Skin epidermis (tissue), 12 donors: Measurements from ENCODE around the gene TOMM5.

Source experiments
- H3K27ac ChIP-seq, 21 experiments: fragments of 200-600 bp; sonication (generic) in 11 of 21; one replicate each; pipeline ENCODE4 v1.5.0; 2020; ENCODE audit warnings: mild to moderate bottlenecking in 3 of 21, inconsistent platforms in 2 of 21, moderate library complexity in 2 of 21
- H3K4me3 ChIP-seq, 7 experiments: fragments of 200-600 bp; sonication (generic) in 2 of 7; one replicate each; pipeline ENCODE4 v1.5.0; 2020; ENCODE audit warnings: inconsistent platforms in 2 of 7, mild to moderate bottlenecking in 2 of 7, moderate library complexity in 1 of 7

The TOMM5 gene

GRCh38 chr9:37592108-37592951 is at the start of gene TOMM5:
Gene TOMM5 (minus strand): TSS chr9:37592597. CDS start chr9:37592532, 65 bp downstream.
- peak within 1 kb of the TSS; percentile 57 to 89 (median 83) for H3K27ac ChIP-seq
- H3K4me3 ChIP-seq, result peak within 1 kb of the TSS; percentile 73 to 93 (median 88)

DNA sequence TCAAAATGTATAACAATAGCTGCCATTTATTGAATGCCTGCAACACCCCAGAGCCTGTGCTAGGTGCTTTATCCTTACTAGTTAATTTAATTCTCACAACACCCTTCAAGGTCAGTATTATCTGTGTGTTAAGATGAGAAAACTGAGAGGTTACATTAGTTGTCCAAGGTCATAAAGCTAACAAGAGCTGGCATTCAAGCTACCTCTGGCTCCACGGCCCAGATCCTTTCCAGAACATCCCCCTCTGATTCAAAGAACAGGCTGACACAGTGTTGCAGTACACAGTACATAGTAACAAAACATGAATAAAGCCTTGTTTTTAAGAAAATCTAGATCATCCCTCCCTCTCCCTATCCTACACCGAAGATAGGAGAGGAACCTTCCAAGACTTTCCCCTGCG is 48.9 kb upstream of the TOMM5 start:
- H3K27ac ChIP-seq, result no peak overlapping the region
- no peak overlapping the region for H3K4me3 ChIP-seq

- no peak overlapping the region for H3K4me3 ChIP-seq
- H3K27ac ChIP-seq, result no peak overlapping the region
Observed at GRCh38 chr9:37640246-37640645, 47.8 kb upstream of the TOMM5 start.

DNA sequence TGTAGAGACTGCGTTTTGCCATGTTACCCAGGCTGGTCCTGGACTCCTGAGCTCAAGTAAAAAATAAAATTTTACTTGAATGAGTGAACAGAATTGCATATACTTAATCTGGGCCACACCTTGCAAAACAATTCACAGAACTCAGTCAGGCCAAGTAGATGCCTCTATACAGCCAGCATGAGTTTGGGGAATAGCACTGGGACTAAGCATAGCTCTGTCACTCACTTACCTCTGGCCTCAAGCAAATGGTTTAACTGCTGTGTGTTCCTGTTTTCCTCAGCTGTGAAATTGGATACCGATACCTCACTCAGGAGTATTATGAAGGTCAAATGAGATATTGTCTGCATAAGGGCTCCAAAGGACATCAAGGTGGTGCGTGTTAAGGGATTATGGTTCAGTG is 47.4 kb upstream of the TOMM5 start:
- Histone ChIP-seq H3K27ac (no peak overlapping the region), H3K4me3 (no peak overlapping the region)

- Histone ChIP-seq H3K4me3 (no peak overlapping the region), H3K27ac (no peak overlapping the region)
Observed at GRCh38 chr9:37639109-37639762, 46.8 kb upstream of the TOMM5 start.

DNA sequence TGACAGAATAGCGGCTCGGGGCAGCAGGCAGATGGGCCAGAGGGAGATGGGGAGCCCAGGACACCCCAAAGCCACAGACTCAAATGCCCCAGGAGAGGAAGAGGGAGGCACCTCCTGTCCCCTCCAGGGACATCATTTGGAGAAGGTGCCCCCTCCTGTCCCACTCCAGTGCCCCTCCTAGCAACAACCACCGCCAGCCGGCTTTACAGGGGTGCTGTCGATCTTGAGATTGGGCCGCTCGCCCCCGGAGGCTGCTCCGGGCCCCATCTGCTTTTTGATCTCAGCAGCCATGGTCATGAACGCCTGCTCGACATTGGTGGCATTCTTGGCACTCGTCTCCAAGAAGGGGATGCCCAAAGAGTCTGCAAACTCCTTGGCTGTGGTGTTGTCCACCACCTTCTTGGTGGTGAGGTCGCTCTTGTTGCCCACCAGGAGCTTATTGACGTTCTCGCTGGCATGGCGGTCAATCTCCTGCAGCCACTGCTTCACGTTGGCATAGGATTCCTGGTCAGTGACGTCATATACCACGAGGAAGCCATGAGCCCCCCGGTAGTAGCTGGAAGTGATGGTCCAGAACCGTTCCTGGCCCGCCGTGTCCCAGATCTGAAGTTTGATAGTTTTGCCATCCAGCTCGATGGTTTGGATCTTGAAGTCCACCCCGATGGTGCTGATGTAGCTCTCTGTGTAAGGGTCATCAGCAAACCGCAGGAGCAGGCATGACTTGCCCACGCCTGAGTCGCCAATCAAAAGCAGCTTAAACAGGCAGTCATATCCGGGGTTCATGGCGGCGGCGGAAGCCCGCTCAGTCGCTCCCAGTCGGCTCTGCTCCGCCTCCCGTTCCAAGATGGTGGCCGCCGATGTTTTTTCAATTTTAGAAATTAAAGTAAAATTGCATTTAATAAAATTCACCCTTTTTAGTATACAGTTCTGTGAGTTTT is 44.4 kb upstream of the TOMM5 start:
- Histone ChIP-seq H3K27ac (no peak overlapping the region), H3K4me3 (no peak overlapping the region)

DNA sequence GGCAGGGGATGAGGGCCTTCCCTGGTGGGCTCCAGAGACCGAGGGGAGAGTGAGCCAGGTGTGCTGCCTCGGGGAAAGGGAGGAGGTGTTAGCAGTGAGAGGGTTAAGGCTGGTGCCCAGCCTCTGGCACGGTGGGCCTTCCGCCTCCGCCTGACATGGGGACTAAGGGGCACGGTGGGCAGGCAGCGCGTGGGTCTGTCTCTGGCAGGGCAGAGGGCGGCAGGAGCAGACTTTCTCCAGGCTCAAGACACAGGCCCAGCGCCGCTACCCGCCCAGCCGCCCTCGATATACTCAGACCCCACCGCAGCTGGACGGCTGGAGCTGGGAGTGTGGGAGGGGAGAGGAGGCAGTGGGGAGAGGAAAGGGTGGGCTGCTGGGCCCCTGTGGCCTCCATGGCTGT is 43.4 kb upstream of the TOMM5 start:
- H3K27ac ChIP-seq, result no peak overlapping the region
- no peak overlapping the region for H3K4me3 ChIP-seq

- Histone ChIP-seq H3K27ac (no peak overlapping the region), H3K4me3 (no peak overlapping the region)
Observed at GRCh38 chr9:37632479-37632878, 40.1 kb upstream of the TOMM5 start.

GRCh38 chr9:37626708-37627292 is 34.4 kb upstream of the TOMM5 start:
- no peak overlapping the region for H3K27ac ChIP-seq
- H3K4me3 ChIP-seq, result no peak overlapping the region

GRCh38 chr9:37625758-37626147 is 33.4 kb upstream of the TOMM5 start:
- no peak overlapping the region for H3K27ac ChIP-seq
- H3K4me3 ChIP-seq, result no peak overlapping the region

DNA sequence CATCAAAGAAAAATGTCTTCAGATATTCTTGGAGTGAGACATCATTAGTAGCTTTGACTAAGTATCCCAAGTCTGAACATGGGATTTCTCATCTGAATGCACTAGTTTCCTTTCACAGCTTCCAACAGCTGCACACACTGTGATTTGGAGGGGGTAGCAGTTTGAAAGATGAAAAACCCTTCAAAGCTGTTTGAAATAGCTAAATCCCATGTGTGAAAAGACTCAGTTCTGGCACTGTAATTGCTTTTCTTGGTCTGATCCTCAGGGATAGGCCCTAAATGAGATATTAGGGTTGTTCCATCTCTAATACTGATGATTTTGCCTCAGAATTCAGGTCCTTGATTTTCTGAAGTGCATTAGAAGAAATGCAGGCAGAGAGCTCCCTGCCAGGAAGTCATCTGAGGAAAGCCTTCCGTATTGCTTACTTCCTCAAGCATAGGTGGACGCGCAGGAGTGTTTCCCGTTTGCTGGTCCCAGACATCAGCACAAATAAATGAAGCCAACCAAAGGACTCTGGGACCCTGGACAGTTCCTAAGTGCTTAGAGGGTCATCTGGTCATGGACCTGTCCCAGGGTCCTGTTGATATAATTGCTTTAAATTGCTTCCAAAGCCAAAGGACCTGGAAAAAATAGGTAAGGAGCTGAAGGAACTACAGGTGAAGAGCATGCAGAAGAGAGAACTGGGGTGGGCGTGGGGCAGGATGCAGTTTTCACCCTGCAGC is 32.8 kb upstream of the TOMM5 start:
- Histone ChIP-seq H3K4me3 (no peak overlapping the region), H3K27ac (no peak overlapping the region)

DNA sequence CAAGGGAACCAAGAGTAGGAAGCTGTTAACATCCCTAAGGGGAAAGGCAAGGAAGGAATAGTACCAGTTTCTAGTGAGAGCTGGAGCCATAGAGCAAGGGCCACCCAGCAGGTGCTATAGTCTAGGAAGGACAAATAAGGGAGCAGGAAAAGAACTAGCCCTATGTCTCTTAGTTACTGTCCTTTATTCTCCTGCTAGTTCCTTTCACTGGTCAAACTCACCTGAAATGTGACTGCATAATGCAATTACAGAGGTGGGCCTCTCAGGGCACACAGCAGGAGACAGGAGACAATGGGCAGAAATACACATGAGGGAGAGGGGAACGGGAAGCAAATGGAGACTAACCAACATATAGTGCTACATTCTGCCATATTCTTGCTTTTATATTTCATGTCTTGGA is 31.7 kb upstream of the TOMM5 start:
- Histone ChIP-seq H3K27ac (no peak overlapping the region), H3K4me3 (no peak overlapping the region)

DNA sequence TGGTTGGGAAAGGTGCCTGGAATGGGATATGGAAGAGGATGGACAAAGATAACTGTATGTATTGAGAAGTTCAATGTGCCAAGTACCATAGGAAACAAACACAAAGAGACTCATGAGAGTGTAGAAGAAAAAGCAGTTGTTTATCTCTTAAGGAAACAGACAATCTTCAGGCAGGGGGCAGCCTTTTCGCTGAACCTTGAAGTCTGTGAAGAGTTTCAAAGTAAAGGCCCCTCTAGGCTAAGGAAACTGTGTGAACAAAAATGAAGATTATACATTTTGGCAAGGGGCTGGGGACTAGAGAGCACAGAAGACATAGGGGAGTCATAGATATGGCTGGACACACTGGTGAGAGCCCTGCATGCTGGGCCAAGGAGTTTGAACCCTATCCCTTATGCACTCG is 30.9 kb upstream of the TOMM5 start:
- Histone ChIP-seq H3K4me3 (no peak overlapping the region), H3K27ac (no peak overlapping the region)

GRCh38 chr9:37622462-37622861 is 30.1 kb upstream of the TOMM5 start:
- Histone ChIP-seq H3K4me3 (no peak overlapping the region), H3K27ac (no peak overlapping the region)

GRCh38 chr9:37621273-37622121 is 29.1 kb upstream of the TOMM5 start:
- Histone ChIP-seq H3K27ac (no peak overlapping the region), H3K4me3 (no peak overlapping the region)

GRCh38 chr9:37620396-37620795 is 28.0 kb upstream of the TOMM5 start:
- H3K4me3 ChIP-seq, result no peak overlapping the region
- no peak overlapping the region for H3K27ac ChIP-seq

DNA sequence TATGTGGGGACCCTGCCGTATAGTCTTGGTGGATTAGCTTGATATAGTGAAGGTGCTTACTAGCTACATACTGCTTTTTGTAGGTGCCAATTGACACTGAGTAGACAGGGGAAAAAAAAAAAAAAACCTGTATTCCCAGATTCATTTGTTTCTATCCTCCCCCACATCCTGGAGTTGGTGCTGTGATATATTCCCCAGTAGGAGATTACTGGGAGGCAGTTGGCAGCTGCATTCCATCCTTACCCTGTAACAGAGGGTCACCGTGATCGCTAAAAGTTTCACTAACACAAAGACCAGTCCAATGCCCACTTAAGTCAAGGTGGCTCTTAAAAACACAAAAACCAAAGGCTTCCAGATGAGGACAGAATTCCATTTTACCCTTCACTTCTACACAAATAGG is 27.4 kb upstream of the TOMM5 start:
- H3K27ac ChIP-seq, result no peak overlapping the region

GRCh38 chr9:37618817-37619216 is 26.4 kb upstream of the TOMM5 start:
- H3K4me3 ChIP-seq, result no peak overlapping the region
- H3K27ac ChIP-seq, result peak overlapping the region in 2 of 21 experiments; percentile 1 to 38

More for the DNA sequence above, 27.4 kb upstream of the TOMM5 start:
- no peak overlapping the region for H3K4me3 ChIP-seq
